PC-3 (cell line): ENCODE measurements around the gene OBP2B. TPM values are rescaled to one million over a fixed set of nuclear protein-coding genes. Genes with fewer than 3 reads are reported as not detected.

Experiments
- ATAC-seq: fragments of 200-7000 bp; cut with Tn5 transposase; 2 replicates; pipeline ENCODE4 v1.9.1; 2020; ENCODE audit warnings: mild to moderate bottlenecking, moderate library complexity
- BruUV-seq: library from RNA; stranded (reverse); fragments of 400-500 nt; replicated peaks from 2 replicates; lab custom pipeline; 2021; lab: Mats Ljungman, UMichigan
- CTCF ChIA-PET: fragments of 300-600 bp; sonication (Branson Sonifier 250); formaldehyde crosslinking; loops from one replicate; lab custom pipeline; 2022; ENCODE audit warnings: antibody characterized with exemption; lab: Charles Lee
- POLR2A ChIA-PET: fragments of 300-600 bp; sonication (Branson Sonifier 250); formaldehyde crosslinking; loops from one replicate; lab custom pipeline; 2022; ENCODE audit warnings: antibody characterized with exemption; ENCODE audit not compliant: unreplicated experiment; lab: Charles Lee
- DNase-seq: peaks from one replicate; pipeline ENCODE4 v3.0.0-alpha.2; 2015
- H2AFZ ChIP-seq: fragments of 300-600 bp; sonication (generic); 2 replicates; pipeline ENCODE4 v1.6.0; 2016; ENCODE audit warnings: antibody characterized with exemption, low read length
- H3F3A ChIP-seq: fragments of 300-600 bp; sonication (generic); one replicate; pipeline ENCODE4 v1.6.0; 2017; ENCODE audit warnings: antibody characterized with exemption, low read length, control low read depth, mild to moderate bottlenecking; ENCODE audit not compliant: unreplicated experiment
- H3K27ac ChIP-seq: fragments of 300-600 bp; sonication (generic); 2 replicates; pipeline ENCODE4 v1.5.1; 2016; ENCODE audit warnings: mild to moderate bottlenecking, low read length
- H3K27me3 ChIP-seq: fragments of 300-600 bp; sonication (generic); 2 replicates; pipeline ENCODE4 v1.6.1; 2016; ENCODE audit warnings: low read length, mixed read lengths
- H3K36me3 ChIP-seq: fragments of 300-600 bp; sonication (generic); 2 replicates; pipeline ENCODE4 v1.6.1; 2016; ENCODE audit warnings: low read depth, mixed run types, low read length, mixed read lengths
- H3K4me1 ChIP-seq: fragments of 300-600 bp; sonication (generic); 2 replicates; pipeline ENCODE4 v1.5.1; 2016; ENCODE audit warnings: low read length; ENCODE audit not compliant: insufficient read depth
- H3K4me2 ChIP-seq: fragments of 300-600 bp; sonication (generic); 2 replicates; pipeline ENCODE4 v1.6.0; 2016; ENCODE audit warnings: low read length
- H3K4me3 ChIP-seq: fragments of 300-600 bp; sonication (generic); 2 replicates; pipeline ENCODE4 v1.5.1; 2016; ENCODE audit warnings: mild to moderate bottlenecking, low read length, mixed read lengths
- H3K79me2 ChIP-seq: fragments of 300-600 bp; sonication (generic); 2 replicates; pipeline ENCODE4 v1.6.1; 2017; ENCODE audit warnings: low read length, mixed read lengths
- H3K9ac ChIP-seq: fragments of 300-600 bp; sonication (generic); 2 replicates; pipeline ENCODE4 v1.6.0; 2016; ENCODE audit warnings: mild to moderate bottlenecking, low read length
- H3K9me2 ChIP-seq: fragments of 300-600 bp; sonication (generic); replicated peaks from 2 replicates; pipeline ENCODE4 v1.6.1; 2016; ENCODE audit warnings: mixed run types, low read length, mixed read lengths
- H3K9me3 ChIP-seq: fragments of 300-600 bp; sonication (generic); 2 replicates; pipeline ENCODE4 v1.6.1; 2016; ENCODE audit warnings: low read length, mixed read lengths
- H4K20me1 ChIP-seq: fragments of 300-600 bp; sonication (generic); 2 replicates; pipeline ENCODE4 v1.6.1; 2016; ENCODE audit warnings: low read length, mixed read lengths
- CTCF ChIP-seq: fragments of 300-600 bp; sonication (generic); conservative IDR thresholded peaks from 2 replicates; pipeline ENCODE4 v1.5.1; 2017; ENCODE audit warnings: antibody characterized with exemption, low read depth, mild to moderate bottlenecking, low read length
- EZH2 ChIP-seq: fragments of 300-600 bp; sonication (generic); IDR thresholded peaks from one replicate; pipeline ENCODE4 v1.6.1; 2017; ENCODE audit warnings: antibody characterized with exemption, mild to moderate bottlenecking, low read length; ENCODE audit not compliant: unreplicated experiment
- EZH2phosphoT487 ChIP-seq: fragments of 300-600 bp; sonication (generic); IDR thresholded peaks from 2 replicates; pipeline ENCODE4 v1.6.1; 2018; ENCODE audit warnings: mild to moderate bottlenecking, antibody characterized with exemption, low read length, borderline replicate concordance
- intact Hi-C: fragments of 100-400 bp; cut with micrococcal nuclease; formaldehyde crosslinking; loops from 2 replicates; pipeline ENCODE4 v1.9.0; 2023
- total RNA-seq: library from RNA; depleted of rRNA; stranded (reverse); fragments of >200 nt; gene quantifications from 2 replicates; pipeline ENCODE4 v1.2.3, GENCODE V29; 2014

OBP2B gene
- total RNA-seq, 1 experiment from 2014 or later, result not detected

DNA sequence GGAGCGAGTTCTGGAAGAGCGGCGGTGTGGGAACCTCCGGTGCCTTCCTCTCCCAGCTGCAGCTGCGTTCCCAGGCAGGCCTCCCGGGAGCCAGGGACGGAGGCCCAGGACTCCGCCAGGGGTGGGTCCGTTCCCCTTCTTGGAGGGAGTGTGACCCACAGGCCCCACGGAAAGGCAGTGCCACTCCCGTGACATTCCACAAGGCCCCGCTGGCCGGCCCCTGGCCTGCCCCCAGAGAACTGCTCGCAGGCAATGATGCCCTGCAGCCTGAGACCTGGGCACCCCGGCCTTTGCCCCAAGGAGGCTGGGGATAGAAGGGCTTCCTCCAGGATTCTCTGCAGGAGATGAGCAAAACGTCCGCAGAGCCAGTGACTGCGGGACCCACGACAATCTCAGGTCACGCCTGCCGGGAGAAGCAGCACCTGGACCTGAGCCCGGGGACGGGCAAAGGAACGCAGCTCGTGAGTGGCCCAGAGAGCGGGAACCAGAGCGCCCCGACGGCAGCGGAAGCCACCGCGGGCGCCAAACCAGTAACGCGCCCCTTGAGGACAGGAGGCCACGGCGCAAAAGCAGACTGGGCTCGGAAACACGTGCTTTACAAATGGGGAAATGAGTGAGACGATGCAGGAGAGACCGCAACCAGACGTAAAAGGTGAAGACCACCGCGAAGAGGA, 9.3 kb downstream of the OBP2B start:
- ChIA-PET CTCF (no interaction called here), POLR2A (no interaction called here)
- intact Hi-C loops, result no loop called here
- Histone ChIP-seq H3K79me2 (no peaks in the 10 kb centered on the region), H3K9me3 (no peaks in the 10 kb centered on the region), H3K36me3 (no peaks in the 10 kb centered on the region), H3F3A (no peaks in the 10 kb centered on the region), H3K27me3 (0 out of 2 replicates have a peak, but pooled peaks cover 4% of the 10 kb centered on the region), H3K4me1 (no peaks in the 10 kb centered on the region), H4K20me1 (no peaks in the 10 kb centered on the region), H3K27ac (no peak overlapping the region), H3K4me3 (no peak overlapping the region), H3K9me2 (no peaks in the 10 kb centered on the region), H2AFZ (no peak overlapping the region), H3K4me2 (no peak overlapping the region), H3K9ac (no peak overlapping the region)
- ATAC-seq, result no peak
- BruUV-seq, result no TSS peak
- no peak for TF ChIP-seq EZH2
- no peak for TF ChIP-seq EZH2phosphoT487
- no peak for TF ChIP-seq CTCF
- DNase-seq, result no peak

GRCh38 chr9:133195029-133195428, 14.0 kb downstream of the OBP2B start:
- ChIA-PET CTCF (no interaction called here), POLR2A (no interaction called here)
- Histone ChIP-seq H3K4me1 (no peaks in the 10 kb centered on the region), H3K4me3 (no peak overlapping the region), H3K27ac (no peak overlapping the region), H3K79me2 (no peaks in the 10 kb centered on the region), H3K4me2 (no peak overlapping the region), H3F3A (no peaks in the 10 kb centered on the region), H3K9me3 (no peaks in the 10 kb centered on the region), H3K9me2 (no peaks in the 10 kb centered on the region), H3K36me3 (no peaks in the 10 kb centered on the region), H4K20me1 (no peaks in the 10 kb centered on the region), H3K9ac (no peak overlapping the region), H3K27me3 (0 out of 2 replicates have a peak, but pooled peaks cover 9% of the 10 kb centered on the region), H2AFZ (no peak overlapping the region)
- BruUV-seq, result no TSS peak
- ATAC-seq (no peak), DNase-seq (no peak)
- TF ChIP-seq CTCF (no peak), EZH2phosphoT487 (no peak), EZH2 (no peak)
- intact Hi-C loops, result no loop called here

DNA sequence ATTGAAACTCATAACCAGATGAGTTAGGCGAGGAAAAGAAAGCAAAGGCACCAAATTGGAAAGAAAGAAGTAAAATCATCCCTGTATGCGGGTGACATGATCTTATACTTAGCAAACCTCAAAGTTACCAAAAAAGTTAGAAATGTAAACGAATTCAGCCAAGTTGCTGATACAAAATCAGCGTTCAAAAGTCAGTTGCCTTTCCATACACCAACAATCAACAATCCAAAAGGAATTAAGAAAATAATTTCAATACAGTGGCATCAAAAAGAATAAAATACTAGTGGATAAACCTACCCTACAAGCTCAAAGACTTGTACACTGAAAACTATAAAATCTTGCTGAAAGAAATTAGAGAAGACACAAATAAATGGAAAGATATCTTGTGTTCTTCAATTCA, 14.5 kb downstream of the OBP2B start:
- TF ChIP-seq CTCF, result no peak
- TF ChIP-seq EZH2, result no peak
- TF ChIP-seq EZH2phosphoT487, result no peak
- no peaks in the 10 kb centered on the region for H3K9me2 ChIP-seq
- no peaks in the 10 kb centered on the region for H4K20me1 ChIP-seq
- no peaks in the 10 kb centered on the region for H3K79me2 ChIP-seq
- 0 out of 2 replicates have a peak, but pooled peaks cover 9% of the 10 kb centered on the region for H3K27me3 ChIP-seq
- H3K9me3 ChIP-seq, result no peaks in the 10 kb centered on the region
- no peaks in the 10 kb centered on the region for H3F3A ChIP-seq
- no peaks in the 10 kb centered on the region for H3K4me1 ChIP-seq
- no peak overlapping the region for H2AFZ ChIP-seq
- CTCF ChIA-PET, result no interaction called here
- no TSS peak for BruUV-seq
- H3K4me3 ChIP-seq, result no peak overlapping the region
- H3K9ac ChIP-seq, result no peak overlapping the region
- ATAC-seq, result no peak
- intact Hi-C loops, result no loop called here
- no peak for DNase-seq
- no peak overlapping the region for H3K27ac ChIP-seq
- no peak overlapping the region for H3K4me2 ChIP-seq
- no peaks in the 10 kb centered on the region for H3K36me3 ChIP-seq
- POLR2A ChIA-PET, result no interaction called here
